ENCODE data around the gene KIFC3.

The KIFC3 gene

GRCh38 chr16:57788252-57788841 lies 13.9 kb downstream of the KIFC3 start:
- TF ChIP-seq CTCF (IDR thresholded peaks at IDR 0.05; ENCODE audit: low read depth, low read length) = no peak
- no peak overlapping the region for H3K4me3 ChIP-seq (ENCODE audit: low read depth, low read length)

GRCh38 chr16:57787519-57787905 lies 14.8 kb downstream of the KIFC3 start:
- TF ChIP-seq CTCF (IDR thresholded peaks at IDR 0.05; ENCODE audit: low read depth, low read length) = no peak
- no peak overlapping the region for H3K4me3 ChIP-seq (ENCODE audit: low read depth, low read length)

GRCh38 chr16:57786632-57787518 lies 15.4 kb downstream of the KIFC3 start:
- H3K4me3 ChIP-seq (ENCODE audit: low read depth, low read length) = no peak overlapping the region
- TF ChIP-seq CTCF (IDR thresholded peaks at IDR 0.05; ENCODE audit: low read depth, low read length) = no peak

GRCh38 chr16:57785924-57786323 lies 16.4 kb downstream of the KIFC3 start:
- no peak for TF ChIP-seq CTCF (IDR thresholded peaks at IDR 0.05; ENCODE audit: low read depth, low read length)
- no peak overlapping the region for H3K4me3 ChIP-seq (ENCODE audit: low read depth, low read length)

- H3K4me3 ChIP-seq (ENCODE audit: low read depth, low read length) = no peak overlapping the region
Observed at GRCh38 chr16:57785385-57785784, 16.9 kb downstream of the KIFC3 start.

GRCh38 chr16:57784334-57784733 lies 18.0 kb downstream of the KIFC3 start:
- no peak for TF ChIP-seq CTCF (IDR thresholded peaks at IDR 0.05; ENCODE audit: low read depth, low read length)

More at GRCh38 chr16:57785385-57785784, 16.9 kb downstream of the KIFC3 start:
- no peak for TF ChIP-seq CTCF (IDR thresholded peaks at IDR 0.05; ENCODE audit: low read depth, low read length)

GRCh38 chr16:57783883-57784282 lies 18.4 kb downstream of the KIFC3 start:
- no peak overlapping the region for H3K4me3 ChIP-seq (ENCODE audit: low read depth, low read length)
- TF ChIP-seq CTCF (IDR thresholded peaks at IDR 0.05; ENCODE audit: low read depth, low read length) = no peak

More at GRCh38 chr16:57784334-57784733, 18.0 kb downstream of the KIFC3 start:
- H3K4me3 ChIP-seq (ENCODE audit: low read depth, low read length) = no peak overlapping the region

Measured in WI38 (cell line).